Fibroblast of lung (primary cell): ENCODE data around the gene GNAO1. TPM values are rescaled to one million over a fixed set of nuclear protein-coding genes. Genes with fewer than 3 reads are reported as not detected.
A peak's percentile ranks its signal among the peaks of the same experiment; 100 is the strongest.

ENCODE experiments used
- DNase-seq, 2 donors: peaks; one replicate each; pipeline versions ENCODE4 v3.0.0 to v3.0.0-alpha.2; 2010; ENCODE audit warnings: low read depth in 2 of 2
- H2AFZ ChIP-seq: 2 replicates; pipeline ENCODE4 v1.5.1; 2012; ENCODE audit warnings: low read length, control low read depth, inconsistent platforms
- H3K27ac ChIP-seq: 2 replicates; pipeline ENCODE4 v1.5.1; 2011; ENCODE audit warnings: low read length, control low read depth; ENCODE audit not compliant: insufficient read depth
- H3K27me3 ChIP-seq: 2 replicates; pipeline ENCODE4 v1.5.1; 2011; ENCODE audit warnings: mild to moderate bottlenecking, low read length; ENCODE audit not compliant: control insufficient read depth, insufficient read depth
- H3K36me3 ChIP-seq: 2 replicates; pipeline ENCODE4 v1.5.1; 2011; ENCODE audit warnings: low read length; ENCODE audit not compliant: control insufficient read depth, insufficient read depth
- H3K4me1 ChIP-seq: 2 replicates; pipeline ENCODE4 v1.5.1; 2011; ENCODE audit warnings: low read length; ENCODE audit not compliant: control insufficient read depth, insufficient read depth; ENCODE audit errors: extremely low read depth
- H3K4me2 ChIP-seq: 2 replicates; pipeline ENCODE4 v1.5.1; 2011; ENCODE audit warnings: low read length, control low read depth; ENCODE audit not compliant: insufficient read depth; ENCODE audit errors: extremely low read depth
- H3K4me3 ChIP-seq, 4 experiments: fragments of 200-600 bp in 1 of 4; sonication (generic) in 1 of 4; replicated peaks in 1 of 4; 2 replicates each; pipeline ENCODE4 v1.5.1; 2011 to 2016; ENCODE audit warnings: low read length in 4 of 4, low read depth in 3 of 4, mild to moderate bottlenecking in 3 of 4, control low read depth in 2 of 4, inconsistent platforms in 1 of 4, mixed read lengths in 1 of 4; ENCODE audit not compliant: insufficient read depth in 1 of 4; ENCODE audit errors: control extremely low read depth in 1 of 4
- H3K79me2 ChIP-seq: 2 replicates; pipeline ENCODE4 v1.5.1; 2012; ENCODE audit warnings: mild to moderate bottlenecking, low read length, inconsistent platforms; ENCODE audit not compliant: control insufficient read depth, insufficient read depth
- H3K9ac ChIP-seq: 2 replicates; pipeline ENCODE4 v1.5.1; 2011; ENCODE audit warnings: mild to moderate bottlenecking, low read length, control low read depth; ENCODE audit not compliant: insufficient read depth
- H3K9me3 ChIP-seq: 2 replicates; pipeline ENCODE4 v1.5.1; 2012; ENCODE audit warnings: low read depth, low read length; ENCODE audit not compliant: control insufficient read depth, insufficient read depth
- H4K20me1 ChIP-seq: 2 replicates; pipeline ENCODE4 v1.5.1; 2011; ENCODE audit warnings: low read length; ENCODE audit not compliant: control insufficient read depth, insufficient read depth; ENCODE audit errors: extremely low read depth
- EZH2 ChIP-seq: IDR thresholded peaks from 2 replicates; pipeline ENCODE4 v1.5.1; 2012; ENCODE audit warnings: low read length, control low read depth, mild to moderate bottlenecking; ENCODE audit errors: missing control alignments
- polyA plus RNA-seq, 2 donors: library from polyadenylated mRNA; depleted of rRNA in 1 of 2; stranded (reverse) in 1 of 2; unstranded in 1 of 2; fragments of >200 nt; gene quantifications; 2 replicates each; pipeline ENCODE4 v1.2.1, GENCODE V29; 2011 to 2012; ENCODE audit warnings: missing spikeins in 1 of 2
- total RNA-seq: library from RNA; depleted of rRNA; stranded (reverse); fragments of >200 nt; gene quantifications from 2 replicates; pipeline ENCODE4 v1.2.1, GENCODE V29; 2014
- TF ChIP-seq, protein P1 (sequence below), 2 donors: IDR thresholded peaks in 1 of 2; conservative IDR thresholded peaks in 1 of 2; 1 replicate in 1 of 2; 2 replicates in 1 of 2; pipeline ENCODE4 v1.5.1; 2011 to 2012; ENCODE audit warnings: low read length in 2 of 2, control low read depth in 1 of 2, inconsistent platforms in 1 of 2, low read depth in 1 of 2, mild to moderate bottlenecking in 1 of 2

Gene GNAO1
- total and polyA plus RNA-seq, 2 donors (not counting 1 experiment from before 2014, with no cell fraction given): 0.14 to 0.17 TPM

GRCh38 chr16:56274369-56274768, 83.1 kb downstream of the GNAO1 start:
- no peak for TF ChIP-seq EZH2
- TF ChIP-seq, protein P1, sequence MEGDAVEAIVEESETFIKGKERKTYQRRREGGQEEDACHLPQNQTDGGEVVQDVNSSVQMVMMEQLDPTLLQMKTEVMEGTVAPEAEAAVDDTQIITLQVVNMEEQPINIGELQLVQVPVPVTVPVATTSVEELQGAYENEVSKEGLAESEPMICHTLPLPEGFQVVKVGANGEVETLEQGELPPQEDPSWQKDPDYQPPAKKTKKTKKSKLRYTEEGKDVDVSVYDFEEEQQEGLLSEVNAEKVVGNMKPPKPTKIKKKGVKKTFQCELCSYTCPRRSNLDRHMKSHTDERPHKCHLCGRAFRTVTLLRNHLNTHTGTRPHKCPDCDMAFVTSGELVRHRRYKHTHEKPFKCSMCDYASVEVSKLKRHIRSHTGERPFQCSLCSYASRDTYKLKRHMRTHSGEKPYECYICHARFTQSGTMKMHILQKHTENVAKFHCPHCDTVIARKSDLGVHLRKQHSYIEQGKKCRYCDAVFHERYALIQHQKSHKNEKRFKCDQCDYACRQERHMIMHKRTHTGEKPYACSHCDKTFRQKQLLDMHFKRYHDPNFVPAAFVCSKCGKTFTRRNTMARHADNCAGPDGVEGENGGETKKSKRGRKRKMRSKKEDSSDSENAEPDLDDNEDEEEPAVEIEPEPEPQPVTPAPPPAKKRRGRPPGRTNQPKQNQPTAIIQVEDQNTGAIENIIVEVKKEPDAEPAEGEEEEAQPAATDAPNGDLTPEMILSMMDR (conservative IDR thresholded peaks at IDR 0.05 in 1 of 2, IDR thresholded peaks at IDR 0.05 in 1 of 2; ENCODE audit: low read depth in 1 of 2, low read length in 2 of 2): no peak
- Histone ChIP-seq H3K27ac (no peak overlapping the region), H2AFZ (no peak overlapping the region)

GRCh38 chr16:56275076-56275475, 83.8 kb downstream of the GNAO1 start:
- Histone ChIP-seq H3K4me2 (no peak overlapping the region), H3K79me2 (no peaks in the 10 kb centered on the region), H4K20me1 (no peaks in the 10 kb centered on the region), H3K27ac (no peak overlapping the region), H3K36me3 (no peaks in the 10 kb centered on the region), H2AFZ (no peak overlapping the region), H3K9me3 (no peaks in the 10 kb centered on the region), H3K4me3 (no peak overlapping the region), H3K9ac (no peak overlapping the region), H3K27me3 (no peaks in the 10 kb centered on the region), H3K4me1 (no peaks in the 10 kb centered on the region)
- TF ChIP-seq EZH2: no peak
- TF ChIP-seq, protein P1 (conservative IDR thresholded peaks at IDR 0.05 in 1 of 2, IDR thresholded peaks at IDR 0.05 in 1 of 2; ENCODE audit: low read depth in 1 of 2, low read length in 2 of 2): no peak
- DNase-seq: peak in 1 of 2 donors; percentile 66

More at GRCh38 chr16:56274369-56274768, 83.1 kb downstream of the GNAO1 start:
- Histone ChIP-seq H3K36me3 (no peaks in the 10 kb centered on the region), H3K4me2 (no peak overlapping the region), H3K4me1 (no peaks in the 10 kb centered on the region), H3K4me3 (no peak overlapping the region), H3K27me3 (no peaks in the 10 kb centered on the region), H3K9ac (no peak overlapping the region), H3K79me2 (no peaks in the 10 kb centered on the region), H3K9me3 (no peaks in the 10 kb centered on the region), H4K20me1 (no peaks in the 10 kb centered on the region)
- no peak for DNase-seq

DNA sequence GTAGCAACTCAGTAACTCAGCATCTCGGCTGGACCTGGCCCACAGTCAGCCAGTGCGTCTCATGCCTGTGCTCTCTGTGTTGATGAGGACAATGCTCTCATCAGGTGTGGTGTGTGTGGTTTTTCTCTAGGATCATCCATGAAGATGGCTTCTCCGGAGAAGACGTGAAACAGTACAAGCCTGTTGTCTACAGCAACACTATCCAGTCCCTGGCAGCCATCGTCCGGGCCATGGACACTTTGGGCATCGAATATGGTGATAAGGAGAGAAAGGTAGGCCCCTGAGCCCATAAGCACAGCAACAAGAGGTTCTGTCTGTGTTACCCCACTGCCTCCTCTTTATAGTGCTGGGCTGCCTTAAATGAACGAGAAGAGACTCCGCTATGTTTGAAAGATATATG, 84.5 kb downstream of the GNAO1 start:
- no peak for TF ChIP-seq EZH2
- TF ChIP-seq, protein P1 (conservative IDR thresholded peaks at IDR 0.05 in 1 of 2, IDR thresholded peaks at IDR 0.05 in 1 of 2; ENCODE audit: low read depth in 1 of 2, low read length in 2 of 2): no peak
- H4K20me1 ChIP-seq: no peaks in the 10 kb centered on the region
- H3K4me2 ChIP-seq: no peak overlapping the region
- no peaks in the 10 kb centered on the region for H3K27me3 ChIP-seq
- H2AFZ ChIP-seq: no peak overlapping the region
- H3K4me1 ChIP-seq: no peaks in the 10 kb centered on the region
- no peak overlapping the region for H3K4me3 ChIP-seq
- H3K27ac ChIP-seq: no peak overlapping the region
- no peaks in the 10 kb centered on the region for H3K36me3 ChIP-seq
- no peak for DNase-seq
- no peaks in the 10 kb centered on the region for H3K79me2 ChIP-seq
- no peaks in the 10 kb centered on the region for H3K9me3 ChIP-seq
- no peak overlapping the region for H3K9ac ChIP-seq
